Natural killer cell (primary cell): ENCODE data around the gene CCT8L2. TPM values are rescaled to one million over a fixed set of nuclear protein-coding genes. Genes with fewer than 3 reads are reported as not detected.
"Not testable (repeated sequence)": the region's sequence is repeated elsewhere in the genome, so short reads cannot be mapped to it uniquely, and the experiment has no call there.

ENCODE experiments used
- ATAC-seq, 3 donors: fragments of 150-1000 bp in 2 of 3; fragments of 200-7000 bp in 1 of 3; cut with Tn5 transposase; 1 replicate in 1 of 3; 2 replicates in 2 of 3; pipeline ENCODE4 v1.10.0; 2021; ENCODE audit warnings: mild to moderate bottlenecking in 2 of 3, moderate library complexity in 2 of 3
- DNase-seq, 2 donors: peaks; one replicate each; pipeline versions ENCODE4 v3.0.0 to v3.0.0-alpha.2; 2013 to 2021; ENCODE audit warnings: mixed read lengths in 1 of 2
- H3K27ac ChIP-seq: one replicate; pipeline ENCODE4 v1.5.1; 2013; ENCODE audit warnings: mild to moderate bottlenecking, low read length
- H3K27me3 ChIP-seq: one replicate; pipeline ENCODE4 v1.6.1; 2013; ENCODE audit warnings: low read length; ENCODE audit not compliant: control insufficient read depth, insufficient read depth
- H3K36me3 ChIP-seq: one replicate; pipeline ENCODE4 v1.6.1; 2013; ENCODE audit warnings: low read length; ENCODE audit not compliant: control insufficient read depth, insufficient read depth
- H3K4me1 ChIP-seq: one replicate; pipeline ENCODE4 v1.6.1; 2013; ENCODE audit warnings: low read length; ENCODE audit not compliant: control insufficient read depth, insufficient read depth
- H3K4me3 ChIP-seq: one replicate; pipeline ENCODE4 v1.5.1; 2013; ENCODE audit warnings: low read length
- H3K9me3 ChIP-seq: one replicate; pipeline ENCODE4 v1.6.1; 2013; ENCODE audit warnings: low read length; ENCODE audit not compliant: control insufficient read depth, insufficient read depth
- H3K27ac Mint-ChIP-seq, 2 donors: one replicate each; pipeline ENCODE4 v1.8.0; 2022; ENCODE audit warnings: mild to moderate bottlenecking in 2 of 2, mixed read lengths in 2 of 2, moderate library complexity in 1 of 2
- H3K27me3 Mint-ChIP-seq, 2 donors: one replicate each; pipeline ENCODE4 v1.8.0; 2022; ENCODE audit warnings: low read depth in 2 of 2, mixed read lengths in 2 of 2
- H3K36me3 Mint-ChIP-seq: one replicate; pipeline ENCODE4 v1.8.0; 2022; ENCODE audit warnings: mixed read lengths
- H3K4me1 Mint-ChIP-seq, 2 donors: one replicate each; pipeline ENCODE4 v1.8.0; 2022; ENCODE audit warnings: mixed read lengths in 2 of 2
- H3K4me3 Mint-ChIP-seq: one replicate; pipeline ENCODE4 v1.8.0; 2022; ENCODE audit warnings: mild to moderate bottlenecking, moderate library complexity, mixed read lengths
- H3K9me3 Mint-ChIP-seq, 2 donors: one replicate each; pipeline ENCODE4 v1.8.0; 2022; ENCODE audit warnings: mixed read lengths in 2 of 2
- whole genome bisulfite sequencing: methylation state at CpG from one replicate; pipeline ENCODE4 v1.1.7; 2013; ENCODE audit warnings: missing lambda C conversion rate; ENCODE audit not compliant: insufficient coverage; 5-methylcytosine and 5-hydroxymethylcytosine counted together
- intact Hi-C: fragments of 100-400 bp; cut with micrococcal nuclease; formaldehyde crosslinking; loops from one replicate; pipeline ENCODE4 v1.14.2; 2022
- total RNA-seq, 4 donors: library from RNA; stranded (reverse); fragments of 120-200 nt in 1 of 4; gene quantifications; one replicate each; pipeline versions ENCODE4 v1.2.3 to v1.2.4, GENCODE V29; 2013 to 2022
- TF ChIP-seq, protein P1 (sequence below): fragments of 200-600 bp; IDR thresholded peaks from one replicate; pipeline ENCODE4 v1.8.0; 2022; ENCODE audit warnings: antibody characterized with exemption

The CCT8L2 gene
- total RNA-seq, 3 donors from 2014 or later (not counting 1 experiment from before 2014, with no cell fraction given), result not detected

DNA sequence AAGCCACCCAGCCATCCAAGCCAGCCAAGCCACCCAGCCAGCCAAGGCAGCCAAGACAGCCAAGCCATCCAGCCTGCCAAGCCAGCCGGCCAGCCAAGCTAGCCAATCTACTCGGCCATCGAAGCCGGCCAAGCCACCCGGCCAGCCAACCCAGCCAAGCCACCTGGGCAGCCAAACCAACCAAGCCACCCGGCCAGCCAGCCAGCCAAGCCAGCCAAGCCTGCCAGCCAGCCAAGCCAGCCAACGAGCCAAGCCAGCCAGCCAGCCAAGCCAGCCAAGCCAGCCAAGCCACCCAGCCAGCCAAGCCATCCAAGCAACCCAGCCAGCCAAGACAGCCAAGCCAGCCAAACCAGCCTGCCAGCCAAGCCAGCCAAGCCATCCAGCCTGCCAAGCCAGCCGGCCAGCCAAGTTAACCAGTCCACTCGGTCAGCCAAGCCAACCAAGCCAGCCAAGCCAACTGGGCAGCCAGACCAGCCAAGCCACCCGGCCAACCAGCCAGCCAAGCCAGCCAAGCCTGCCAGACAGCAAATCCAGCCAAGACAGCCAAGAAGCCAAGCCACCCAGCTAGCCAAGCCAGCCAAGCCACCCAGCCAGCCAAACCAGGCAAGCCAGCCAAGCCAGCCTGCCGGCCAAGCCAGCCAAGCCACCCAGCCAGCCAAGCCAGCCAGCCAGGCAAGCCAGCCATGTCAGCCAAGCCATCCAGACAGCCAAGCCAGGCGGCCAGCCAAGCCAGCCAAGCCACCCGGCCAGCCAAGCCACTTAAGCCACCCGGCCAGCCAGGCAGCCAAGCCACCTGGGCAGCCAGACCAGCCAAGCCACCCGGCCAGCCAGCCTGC, 26.8 kb downstream of the CCT8L2 start:
- H3K27ac Mint-ChIP-seq, H3K4me3 ChIP-seq, H3K9me3 ChIP-seq, H3K9me3 Mint-ChIP-seq, H3K4me1 Mint-ChIP-seq, DNase-seq, H3K27me3 ChIP-seq, intact Hi-C loops, ATAC-seq, H3K36me3 ChIP-seq, H3K4me1 ChIP-seq, H3K4me3 Mint-ChIP-seq, H3K36me3 Mint-ChIP-seq, H3K27ac ChIP-seq, H3K27me3 Mint-ChIP-seq: not testable (repeated sequence)
- WGBS, result 84% methylated on average over 15 of the region's 15 CpGs

DNA sequence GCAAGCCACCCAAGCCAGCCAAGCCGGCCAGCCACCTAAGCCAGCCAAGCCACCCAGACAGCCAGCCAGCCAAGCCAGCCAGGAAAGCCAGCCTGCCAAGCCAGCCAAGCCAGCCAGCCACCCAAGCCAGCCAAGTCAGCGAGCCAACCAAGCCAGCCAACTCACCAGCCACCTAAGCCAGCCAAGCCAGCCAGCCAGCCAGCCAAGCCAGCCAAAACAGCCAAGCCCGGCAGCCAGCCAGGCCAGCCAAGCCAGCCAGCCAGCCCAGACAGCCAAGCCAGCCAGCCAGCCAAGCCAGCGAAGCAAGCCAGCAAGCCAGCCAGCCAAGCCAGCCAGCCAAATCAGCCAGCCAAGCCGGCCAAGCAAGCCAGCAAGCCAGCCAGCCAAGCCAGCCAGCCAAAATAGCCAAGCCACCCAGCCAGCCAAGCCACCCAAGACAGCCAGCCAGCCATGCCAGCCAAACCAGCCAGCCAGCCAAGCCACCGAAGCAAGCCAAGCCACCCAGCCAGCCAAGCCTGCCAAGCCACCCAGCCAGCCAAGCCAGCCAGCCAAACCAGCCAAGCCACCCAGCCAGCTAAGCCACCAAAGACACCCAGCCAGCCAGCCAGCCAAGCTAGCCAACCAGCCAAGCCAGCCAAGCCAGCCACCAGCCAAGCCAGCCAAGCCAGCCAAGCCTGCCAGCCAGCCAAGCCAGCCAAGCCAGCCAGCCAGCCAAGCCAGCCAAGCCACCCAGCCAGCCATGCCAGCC, 27.6 kb downstream of the CCT8L2 start:
- 83% methylated on average over 6 of the region's 6 CpGs for WGBS

DNA sequence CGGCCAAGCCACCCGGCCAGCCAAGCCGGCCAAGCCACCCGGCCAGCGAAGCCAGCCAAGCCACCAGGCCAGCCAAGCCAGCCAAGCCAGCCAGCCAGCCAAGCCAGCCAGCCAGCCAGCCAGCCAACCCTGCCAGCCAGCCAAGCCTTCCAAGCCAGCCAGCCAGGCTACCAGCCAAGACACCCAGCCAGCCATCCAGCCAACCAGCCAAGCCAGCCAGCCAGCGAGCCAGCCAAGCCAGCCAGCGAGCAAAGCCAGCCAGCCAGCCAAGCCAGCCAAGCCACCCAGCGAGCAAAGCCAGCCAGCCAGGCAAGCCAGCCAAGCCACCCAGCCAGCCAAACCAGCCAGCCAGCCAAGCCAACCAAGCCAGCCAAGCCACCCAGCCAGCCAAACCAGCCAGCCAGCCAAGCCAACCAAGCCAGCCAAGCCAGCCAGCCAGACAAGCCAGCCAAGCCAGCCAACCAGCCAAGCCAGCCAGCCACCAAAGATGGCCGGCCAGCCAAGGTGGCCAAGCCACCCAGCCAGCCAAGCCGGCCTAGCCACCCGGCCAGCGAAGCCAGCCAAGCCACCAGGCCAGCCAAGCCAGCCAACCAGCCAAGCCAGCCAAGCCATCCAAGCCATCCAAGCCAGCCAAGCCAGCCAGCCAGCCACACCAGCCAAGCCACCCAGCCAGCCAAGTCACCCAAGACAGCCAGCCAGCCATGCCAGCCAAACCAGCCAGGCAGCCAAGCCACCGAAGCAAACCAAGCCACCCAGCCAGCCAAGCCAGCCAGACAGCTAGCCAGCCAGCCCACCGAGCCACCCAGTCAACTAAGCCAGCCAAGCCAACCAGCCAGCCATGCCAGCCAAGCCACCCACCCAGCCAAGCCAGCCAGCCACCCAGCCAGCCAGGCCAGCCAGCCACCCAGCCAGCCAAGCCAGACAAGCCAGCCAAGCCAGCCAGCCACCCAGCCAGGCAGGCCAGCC, 28.8 kb downstream of the CCT8L2 start:
- H3K4me3 ChIP-seq, result no peak overlapping the region
- DNase-seq, result no peak
- H3K27ac Mint-ChIP-seq, result no peak overlapping the region

More for the DNA sequence above, 27.6 kb downstream of the CCT8L2 start:
- H3K4me1 Mint-ChIP-seq, H3K27ac Mint-ChIP-seq, H3K27me3 ChIP-seq, H3K4me3 ChIP-seq, ATAC-seq, DNase-seq, H3K9me3 Mint-ChIP-seq, H3K4me1 ChIP-seq, H3K4me3 Mint-ChIP-seq, H3K36me3 ChIP-seq, H3K9me3 ChIP-seq, intact Hi-C loops, H3K36me3 Mint-ChIP-seq, H3K27me3 Mint-ChIP-seq, H3K27ac ChIP-seq: not testable (repeated sequence)

More for the DNA sequence above, 28.8 kb downstream of the CCT8L2 start:
- H3K36me3 Mint-ChIP-seq, result no peaks in the 10 kb centered on the region
- TF ChIP-seq, protein P1, sequence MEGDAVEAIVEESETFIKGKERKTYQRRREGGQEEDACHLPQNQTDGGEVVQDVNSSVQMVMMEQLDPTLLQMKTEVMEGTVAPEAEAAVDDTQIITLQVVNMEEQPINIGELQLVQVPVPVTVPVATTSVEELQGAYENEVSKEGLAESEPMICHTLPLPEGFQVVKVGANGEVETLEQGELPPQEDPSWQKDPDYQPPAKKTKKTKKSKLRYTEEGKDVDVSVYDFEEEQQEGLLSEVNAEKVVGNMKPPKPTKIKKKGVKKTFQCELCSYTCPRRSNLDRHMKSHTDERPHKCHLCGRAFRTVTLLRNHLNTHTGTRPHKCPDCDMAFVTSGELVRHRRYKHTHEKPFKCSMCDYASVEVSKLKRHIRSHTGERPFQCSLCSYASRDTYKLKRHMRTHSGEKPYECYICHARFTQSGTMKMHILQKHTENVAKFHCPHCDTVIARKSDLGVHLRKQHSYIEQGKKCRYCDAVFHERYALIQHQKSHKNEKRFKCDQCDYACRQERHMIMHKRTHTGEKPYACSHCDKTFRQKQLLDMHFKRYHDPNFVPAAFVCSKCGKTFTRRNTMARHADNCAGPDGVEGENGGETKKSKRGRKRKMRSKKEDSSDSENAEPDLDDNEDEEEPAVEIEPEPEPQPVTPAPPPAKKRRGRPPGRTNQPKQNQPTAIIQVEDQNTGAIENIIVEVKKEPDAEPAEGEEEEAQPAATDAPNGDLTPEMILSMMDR, result no peak
- no peak for ATAC-seq
- 84% methylated on average over 14 of the region's 14 CpGs for WGBS
- H3K27me3 ChIP-seq, result no peaks in the 10 kb centered on the region
- H3K9me3 ChIP-seq, result peaks cover 8% of the 10 kb centered on the region
- no peaks in the 10 kb centered on the region for H3K4me1 ChIP-seq
- H3K4me1 Mint-ChIP-seq, result no peaks in the 10 kb centered on the region
- no peaks in the 10 kb centered on the region for H3K27me3 Mint-ChIP-seq
- H3K36me3 ChIP-seq, result no peaks in the 10 kb centered on the region
- no peak overlapping the region for H3K27ac ChIP-seq
- H3K9me3 Mint-ChIP-seq, result no peaks in the 10 kb centered on the region
- H3K4me3 Mint-ChIP-seq, result no peak overlapping the region
- intact Hi-C loops, result no loop called here
